ENCODE measurements around the gene SH3PXD2B.

The SH3PXD2B gene

GRCh38 chr5:172303572-172304335 is 150.6 kb downstream of the SH3PXD2B start:
- Histone ChIP-seq H3K9ac (ENCODE audit: low read length) (no peak overlapping the region), H3K4me2 (ENCODE audit: low read length) (no peak overlapping the region), H3K27ac (ENCODE audit: low read depth, low read length, poor library complexity, severe bottlenecking) (no peak overlapping the region), H3K79me2 (ENCODE audit: insufficient read depth, low read length) (no peaks in the 10 kb centered on the region), H2AFZ (ENCODE audit: low read length) (no peak overlapping the region), H3F3A (ENCODE audit: insufficient read depth, low read length) (no peaks in the 10 kb centered on the region), H4K20me1 (ENCODE audit: insufficient read depth, low read length) (no peaks in the 10 kb centered on the region), H3K27me3 (ENCODE audit: insufficient read depth, low read length) (no peaks in the 10 kb centered on the region), H3K4me3 (ENCODE audit: low read depth, low read length, poor library complexity, severe bottlenecking) (no peak overlapping the region), H3K9me2 (ENCODE audit: low read depth, low read length) (no peaks in the 10 kb centered on the region), H3K9me3 (ENCODE audit: low read length) (no peaks in the 10 kb centered on the region), H3K36me3 (ENCODE audit: insufficient read depth, low read length) (no peaks in the 10 kb centered on the region), H3K4me1 (ENCODE audit: insufficient read depth, low read length, severe bottlenecking) (no peaks in the 10 kb centered on the region)
- TF ChIP-seq EZH2 (IDR thresholded peaks at IDR 0.05; ENCODE audit: borderline replicate concordance, low read length) (no peak), CTCF (IDR thresholded peaks at IDR 0.05; ENCODE audit: low read length) (no peak)

DNA sequence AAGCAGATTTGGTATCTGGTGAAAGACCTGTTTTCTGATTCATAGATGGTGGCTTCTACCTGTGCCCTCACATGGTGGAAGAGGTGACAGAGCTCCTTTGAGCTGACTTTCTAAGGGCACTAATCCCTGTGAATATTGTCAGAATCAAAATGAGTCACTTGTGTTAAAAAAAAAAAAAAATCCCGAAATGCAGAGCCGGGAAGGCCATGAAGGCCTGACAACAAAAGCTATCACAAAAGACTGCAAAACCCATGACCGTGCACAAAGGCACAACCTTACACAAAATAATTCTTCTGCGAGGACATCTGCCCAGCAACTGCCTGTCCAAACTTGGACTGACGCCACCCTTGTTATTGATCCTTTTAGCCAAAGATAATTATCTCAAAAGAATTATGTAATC is 151.2 kb downstream of the SH3PXD2B start:
- Histone ChIP-seq H3K36me3 (ENCODE audit: insufficient read depth, low read length) (no peaks in the 10 kb centered on the region), H3F3A (ENCODE audit: insufficient read depth, low read length) (no peaks in the 10 kb centered on the region), H3K79me2 (ENCODE audit: insufficient read depth, low read length) (no peaks in the 10 kb centered on the region), H3K4me3 (ENCODE audit: low read depth, low read length, poor library complexity, severe bottlenecking) (no peak overlapping the region), H3K9me3 (ENCODE audit: low read length) (no peaks in the 10 kb centered on the region), H3K9me2 (ENCODE audit: low read depth, low read length) (no peaks in the 10 kb centered on the region), H3K4me1 (ENCODE audit: insufficient read depth, low read length, severe bottlenecking) (no peaks in the 10 kb centered on the region), H3K4me2 (ENCODE audit: low read length) (no peak overlapping the region), H2AFZ (ENCODE audit: low read length) (no peak overlapping the region), H4K20me1 (ENCODE audit: insufficient read depth, low read length) (no peaks in the 10 kb centered on the region), H3K9ac (ENCODE audit: low read length) (no peak overlapping the region), H3K27me3 (ENCODE audit: insufficient read depth, low read length) (no peaks in the 10 kb centered on the region), H3K27ac (ENCODE audit: low read depth, low read length, poor library complexity, severe bottlenecking) (no peak overlapping the region)
- TF ChIP-seq EZH2 (IDR thresholded peaks at IDR 0.05; ENCODE audit: borderline replicate concordance, low read length) = no peak
- no peak for TF ChIP-seq CTCF (IDR thresholded peaks at IDR 0.05; ENCODE audit: low read length)

DNA sequence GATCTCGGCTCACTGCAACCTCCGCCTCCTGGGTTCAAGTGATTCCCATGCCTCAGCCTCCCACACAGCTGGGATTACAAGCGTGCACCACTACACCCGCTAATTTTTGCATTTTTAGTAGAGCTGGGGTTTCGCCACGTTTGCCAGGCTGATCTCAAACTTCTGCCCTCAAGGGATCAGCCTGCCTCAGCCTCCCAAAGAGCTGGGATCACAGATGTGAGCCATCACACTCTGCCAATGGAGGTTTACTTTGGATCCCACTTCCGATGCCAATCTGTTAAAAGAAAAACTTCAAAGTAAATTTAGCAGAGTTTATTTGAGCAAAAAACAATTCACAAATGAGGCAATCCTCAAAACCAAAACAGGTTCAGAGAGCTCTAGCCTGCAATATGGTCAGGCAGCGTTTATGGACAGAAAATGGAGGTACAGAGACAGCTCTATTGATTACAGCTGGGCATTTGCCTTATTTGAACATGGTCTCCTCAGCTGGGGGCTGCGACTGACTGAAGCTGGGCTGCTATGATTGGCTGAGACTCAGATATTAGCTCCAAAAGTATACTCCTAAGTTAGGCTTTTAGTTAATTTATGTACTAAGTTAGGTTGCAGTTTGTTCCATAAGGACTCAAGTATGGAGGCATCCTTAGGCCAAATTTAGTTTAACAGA is 152.1 kb downstream of the SH3PXD2B start:
- no peaks in the 10 kb centered on the region for H3F3A ChIP-seq (ENCODE audit: insufficient read depth, low read length)
- H3K9ac ChIP-seq (ENCODE audit: low read length) = no peak overlapping the region
- H3K27me3 ChIP-seq (ENCODE audit: insufficient read depth, low read length) = no peaks in the 10 kb centered on the region
- H3K4me1 ChIP-seq (ENCODE audit: insufficient read depth, low read length, severe bottlenecking) = no peaks in the 10 kb centered on the region
- no peak overlapping the region for H3K4me2 ChIP-seq (ENCODE audit: low read length)
- H3K36me3 ChIP-seq (ENCODE audit: insufficient read depth, low read length) = no peaks in the 10 kb centered on the region
- H3K9me2 ChIP-seq (ENCODE audit: low read depth, low read length) = no peaks in the 10 kb centered on the region
- no peak overlapping the region for H3K27ac ChIP-seq (ENCODE audit: low read depth, low read length, poor library complexity, severe bottlenecking)
- no peak overlapping the region for H2AFZ ChIP-seq (ENCODE audit: low read length)
- H3K9me3 ChIP-seq (ENCODE audit: low read length) = no peaks in the 10 kb centered on the region
- no peaks in the 10 kb centered on the region for H3K79me2 ChIP-seq (ENCODE audit: insufficient read depth, low read length)
- no peaks in the 10 kb centered on the region for H4K20me1 ChIP-seq (ENCODE audit: insufficient read depth, low read length)
- no peak overlapping the region for H3K4me3 ChIP-seq (ENCODE audit: low read depth, low read length, poor library complexity, severe bottlenecking)
- TF ChIP-seq CTCF (IDR thresholded peaks at IDR 0.05; ENCODE audit: low read length) (no peak), EZH2 (IDR thresholded peaks at IDR 0.05; ENCODE audit: borderline replicate concordance, low read length) (no peak)

Measured in OCI-LY1 (cell line).